A549 treated with RU486 at 1 μM for 4 hours (cell line): ENCODE data around the gene POTEB3. TPM values are rescaled to one million over a fixed set of nuclear protein-coding genes. Genes with fewer than 3 reads are reported as not detected.

Experiments used
- total RNA-seq: library from RNA; stranded (reverse); fragments of 200-300 nt; extraction: Qiagen RNA extraction; gene quantifications from 5 replicates; pipeline ENCODE4 v1.2.3, GENCODE V29; 2022; ENCODE audit warnings: low read depth

The POTEB3 gene
- not detected in 5 replicates for total RNA-seq

GRCh38 chr15:21440399-21440798, at the start of gene POTEB3:
Gene POTEB3 (minus strand): TSS chr15:21440499. CDS start chr15:21440011, 488 bp downstream.

